DOHH2 (cell line): Measurements from ENCODE around the gene GOLT1A.

Experiments
- H3F3A ChIP-seq: fragments of 200-600 bp; sonication (generic), shearing (Covaris generic); 2 replicates; pipeline ENCODE4 v1.6.0; 2016; ENCODE audit warnings: antibody characterized with exemption, mild to moderate bottlenecking; ENCODE audit not compliant: control insufficient read depth, insufficient read depth
- H3K27ac ChIP-seq: fragments of 200-600 bp; sonication (generic); 2 replicates; pipeline ENCODE4 v1.5.1; 2014; ENCODE audit warnings: low read depth, mild to moderate bottlenecking, low read length, moderate library complexity
- H3K27me3 ChIP-seq: fragments of 200-600 bp; sonication (generic); 2 replicates; pipeline ENCODE4 v1.6.1; 2014; ENCODE audit warnings: mild to moderate bottlenecking, low read length, mixed read lengths; ENCODE audit not compliant: control insufficient read depth
- H3K36me3 ChIP-seq: fragments of 200-600 bp; sonication (generic); 2 replicates; pipeline ENCODE4 v1.6.1; 2014; ENCODE audit warnings: mild to moderate bottlenecking, low read length, moderate library complexity, mixed read lengths; ENCODE audit not compliant: control insufficient read depth
- H3K4me1 ChIP-seq: fragments of 200-600 bp; sonication (generic); 2 replicates; pipeline ENCODE4 v1.6.1; 2014; ENCODE audit warnings: mild to moderate bottlenecking, low read length, mixed read lengths; ENCODE audit not compliant: control insufficient read depth
- H3K4me2 ChIP-seq: fragments of 200-600 bp; sonication (generic); 2 replicates; pipeline ENCODE4 v1.6.0; 2014; ENCODE audit warnings: mild to moderate bottlenecking, low read length, moderate library complexity
- H3K4me3 ChIP-seq: fragments of 200-600 bp; sonication (generic); 2 replicates; pipeline ENCODE4 v1.5.1; 2014; ENCODE audit warnings: mild to moderate bottlenecking, low read length, mixed read lengths
- H3K79me2 ChIP-seq: fragments of 200-600 bp; sonication (generic); 2 replicates; pipeline ENCODE4 v1.6.1; 2014; ENCODE audit warnings: mild to moderate bottlenecking, low read length, mixed read lengths; ENCODE audit not compliant: control insufficient read depth
- H3K9me2 ChIP-seq: fragments of 200-600 bp; sonication (generic); replicated peaks from 2 replicates; pipeline ENCODE4 v1.6.1; 2014; ENCODE audit warnings: mild to moderate bottlenecking, low read length, mixed read lengths; ENCODE audit not compliant: control insufficient read depth
- H3K9me3 ChIP-seq: fragments of 200-600 bp; sonication (generic); 2 replicates; pipeline ENCODE4 v1.6.1; 2014; ENCODE audit warnings: antibody characterized with exemption, low read length, mixed read lengths; ENCODE audit not compliant: control insufficient read depth, insufficient read depth
- H4K20me1 ChIP-seq: fragments of 200-600 bp; sonication (generic); 2 replicates; pipeline ENCODE4 v1.6.0; 2014; ENCODE audit warnings: low read depth, mild to moderate bottlenecking, antibody characterized with exemption, low read length, moderate library complexity; ENCODE audit not compliant: control insufficient read depth, insufficient read depth
- EZH2phosphoT487 ChIP-seq: fragments of 200-600 bp; sonication (generic); IDR thresholded peaks from 2 replicates; pipeline ENCODE4 v1.6.1; 2017; ENCODE audit warnings: borderline replicate concordance, mild to moderate bottlenecking, antibody characterized with exemption, low read length, moderate library complexity, mixed read lengths
- TF ChIP-seq, protein P1 (sequence below): fragments of 200-600 bp; sonication (generic); IDR thresholded peaks from one replicate; pipeline ENCODE4 v1.5.1; 2014; ENCODE audit warnings: antibody characterized with exemption, mild to moderate bottlenecking, low read depth, low read length; ENCODE audit not compliant: poor library complexity, severe bottlenecking

Gene GOLT1A

DNA sequence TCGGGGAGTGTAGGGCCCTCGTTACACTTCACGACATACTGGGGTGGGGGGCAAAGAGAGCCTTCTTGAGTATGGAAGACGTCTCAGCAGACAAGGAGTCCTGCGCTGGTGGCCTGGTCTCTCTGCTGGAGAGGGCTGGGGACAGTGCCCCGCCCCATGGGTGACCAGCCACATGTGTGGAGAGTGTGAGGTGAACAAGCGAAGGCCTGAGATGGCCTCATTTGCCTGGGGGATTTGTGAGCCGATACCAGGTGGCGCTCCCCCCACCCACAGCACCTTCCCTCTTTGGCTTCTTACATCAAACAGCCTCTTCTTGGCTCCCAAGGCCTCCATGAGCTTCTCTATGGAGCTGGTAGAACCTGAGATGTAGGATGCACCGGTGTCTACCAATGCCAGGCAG, 57.9 kb downstream of the GOLT1A start:
- Histone ChIP-seq H3K36me3 (no peaks in the 10 kb centered on the region), H3K4me1 (no peaks in the 10 kb centered on the region), H3K9me3 (no peaks in the 10 kb centered on the region), H3K27me3 (no peaks in the 10 kb centered on the region), H3K9me2 (no peaks in the 10 kb centered on the region), H3K27ac (no peak overlapping the region), H3F3A (no peaks in the 10 kb centered on the region), H3K79me2 (no peaks in the 10 kb centered on the region), H3K4me2 (no peak overlapping the region), H4K20me1 (no peaks in the 10 kb centered on the region), H3K4me3 (no peak overlapping the region)
- TF ChIP-seq EZH2phosphoT487: no peak
- TF ChIP-seq, protein P1, sequence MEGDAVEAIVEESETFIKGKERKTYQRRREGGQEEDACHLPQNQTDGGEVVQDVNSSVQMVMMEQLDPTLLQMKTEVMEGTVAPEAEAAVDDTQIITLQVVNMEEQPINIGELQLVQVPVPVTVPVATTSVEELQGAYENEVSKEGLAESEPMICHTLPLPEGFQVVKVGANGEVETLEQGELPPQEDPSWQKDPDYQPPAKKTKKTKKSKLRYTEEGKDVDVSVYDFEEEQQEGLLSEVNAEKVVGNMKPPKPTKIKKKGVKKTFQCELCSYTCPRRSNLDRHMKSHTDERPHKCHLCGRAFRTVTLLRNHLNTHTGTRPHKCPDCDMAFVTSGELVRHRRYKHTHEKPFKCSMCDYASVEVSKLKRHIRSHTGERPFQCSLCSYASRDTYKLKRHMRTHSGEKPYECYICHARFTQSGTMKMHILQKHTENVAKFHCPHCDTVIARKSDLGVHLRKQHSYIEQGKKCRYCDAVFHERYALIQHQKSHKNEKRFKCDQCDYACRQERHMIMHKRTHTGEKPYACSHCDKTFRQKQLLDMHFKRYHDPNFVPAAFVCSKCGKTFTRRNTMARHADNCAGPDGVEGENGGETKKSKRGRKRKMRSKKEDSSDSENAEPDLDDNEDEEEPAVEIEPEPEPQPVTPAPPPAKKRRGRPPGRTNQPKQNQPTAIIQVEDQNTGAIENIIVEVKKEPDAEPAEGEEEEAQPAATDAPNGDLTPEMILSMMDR: no peak

GRCh38 chr1:204154568-204155255, 59.1 kb downstream of the GOLT1A start:
- Histone ChIP-seq H3K9me3 (no peaks in the 10 kb centered on the region), H3K27ac (no peak overlapping the region), H3K4me3 (no peak overlapping the region), H3K27me3 (no peaks in the 10 kb centered on the region), H3K4me1 (no peaks in the 10 kb centered on the region), H3K79me2 (no peaks in the 10 kb centered on the region), H3K36me3 (no peaks in the 10 kb centered on the region), H3K4me2 (no peak overlapping the region), H3F3A (no peaks in the 10 kb centered on the region), H3K9me2 (no peaks in the 10 kb centered on the region), H4K20me1 (no peaks in the 10 kb centered on the region)
- no peak for TF ChIP-seq EZH2phosphoT487
- TF ChIP-seq, protein P1: no peak

GRCh38 chr1:204153667-204154066, 60.1 kb downstream of the GOLT1A start:
- Histone ChIP-seq H3K4me2 (no peak overlapping the region), H3K79me2 (no peaks in the 10 kb centered on the region), H3K9me3 (no peaks in the 10 kb centered on the region), H3K4me3 (no peak overlapping the region), H3K27me3 (no peaks in the 10 kb centered on the region), H3K4me1 (no peaks in the 10 kb centered on the region), H3K27ac (no peak overlapping the region), H3F3A (no peaks in the 10 kb centered on the region), H4K20me1 (no peaks in the 10 kb centered on the region), H3K36me3 (no peaks in the 10 kb centered on the region), H3K9me2 (no peaks in the 10 kb centered on the region)
- TF ChIP-seq, protein P1: no peak
- TF ChIP-seq EZH2phosphoT487: no peak
